ENCODE measurements around the gene PSMG4.

DNA sequence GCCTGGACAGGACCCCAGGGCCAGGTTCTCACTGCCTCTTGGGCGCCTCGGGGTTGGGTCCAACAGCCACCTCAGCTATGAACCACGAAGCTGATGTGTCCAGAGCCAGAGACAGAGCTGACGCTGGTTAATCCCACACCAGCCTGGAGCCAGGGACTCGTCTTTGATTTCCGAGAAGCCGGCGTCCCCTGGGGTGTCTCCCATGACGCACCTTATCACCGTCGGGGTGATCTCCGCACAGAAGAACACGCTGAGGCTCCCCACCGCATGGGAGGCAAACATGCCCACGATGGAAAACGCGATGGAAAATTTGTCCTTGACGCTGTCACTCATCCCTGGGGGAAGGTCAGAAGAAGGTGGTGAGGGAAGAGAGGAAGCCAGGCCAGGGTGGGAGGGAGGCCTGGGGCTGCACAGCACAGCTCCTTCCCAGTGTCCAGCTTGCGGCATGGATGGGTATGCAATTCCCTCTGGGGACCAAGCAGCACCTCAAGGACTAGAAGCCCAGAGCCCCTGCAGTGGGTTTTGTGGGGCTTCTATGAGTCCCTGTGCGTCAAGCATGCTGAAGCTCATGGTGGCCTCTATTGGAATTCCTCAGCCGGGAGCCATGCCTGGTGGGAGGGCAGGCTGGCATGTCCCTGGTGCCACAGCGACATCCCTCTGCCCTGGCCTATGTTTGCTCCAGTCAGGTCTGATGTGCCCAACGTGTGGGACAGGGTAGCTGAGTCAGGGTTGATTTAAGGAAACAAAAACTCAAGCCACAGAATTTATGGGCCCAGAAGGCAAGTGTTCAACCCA, 25.1 kb downstream of the PSMG4 start:
- TF ChIP-seq, protein P1, sequence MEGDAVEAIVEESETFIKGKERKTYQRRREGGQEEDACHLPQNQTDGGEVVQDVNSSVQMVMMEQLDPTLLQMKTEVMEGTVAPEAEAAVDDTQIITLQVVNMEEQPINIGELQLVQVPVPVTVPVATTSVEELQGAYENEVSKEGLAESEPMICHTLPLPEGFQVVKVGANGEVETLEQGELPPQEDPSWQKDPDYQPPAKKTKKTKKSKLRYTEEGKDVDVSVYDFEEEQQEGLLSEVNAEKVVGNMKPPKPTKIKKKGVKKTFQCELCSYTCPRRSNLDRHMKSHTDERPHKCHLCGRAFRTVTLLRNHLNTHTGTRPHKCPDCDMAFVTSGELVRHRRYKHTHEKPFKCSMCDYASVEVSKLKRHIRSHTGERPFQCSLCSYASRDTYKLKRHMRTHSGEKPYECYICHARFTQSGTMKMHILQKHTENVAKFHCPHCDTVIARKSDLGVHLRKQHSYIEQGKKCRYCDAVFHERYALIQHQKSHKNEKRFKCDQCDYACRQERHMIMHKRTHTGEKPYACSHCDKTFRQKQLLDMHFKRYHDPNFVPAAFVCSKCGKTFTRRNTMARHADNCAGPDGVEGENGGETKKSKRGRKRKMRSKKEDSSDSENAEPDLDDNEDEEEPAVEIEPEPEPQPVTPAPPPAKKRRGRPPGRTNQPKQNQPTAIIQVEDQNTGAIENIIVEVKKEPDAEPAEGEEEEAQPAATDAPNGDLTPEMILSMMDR (IDR thresholded peaks at IDR 0.05; ENCODE audit: low read depth, low read length): no peak
- TF ChIP-seq EZH2phosphoT487 (IDR thresholded peaks at IDR 0.05; ENCODE audit: low read depth): no peak

Measured in OCI-LY3 (cell line).